HG02943 (cell line): ENCODE data around the gene TLK1.
"Not testable (repeated sequence)": the region's sequence is repeated elsewhere in the genome, so short reads cannot be mapped to it uniquely, and the experiment has no call there.

Source experiments
- ATAC-seq: cut with Tn5 transposase; IDR thresholded peaks from one replicate; pipeline ENCODE4 v1.9.1; 2021; ENCODE audit warnings: mild to moderate bottlenecking, low read depth, moderate library complexity; ENCODE audit not compliant: unreplicated experiment

The TLK1 gene

DNA sequence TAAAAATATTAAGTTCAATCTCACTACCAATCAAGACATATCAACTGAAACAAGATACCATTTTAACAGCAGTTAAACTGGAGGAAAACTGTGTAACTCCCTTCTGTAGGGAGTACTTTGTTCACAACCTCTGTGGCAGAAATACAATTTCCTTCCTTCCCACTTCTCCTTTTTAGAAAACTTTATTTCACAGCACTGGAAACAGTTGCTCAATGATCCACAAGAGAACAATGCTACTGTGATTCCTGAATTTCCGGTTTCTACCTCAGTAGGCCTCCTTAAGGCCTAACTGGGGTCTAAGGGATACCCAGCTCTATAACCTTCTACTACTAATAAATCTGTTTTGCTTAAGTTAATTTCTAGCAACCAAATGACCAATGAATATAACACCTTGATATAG is 14.1 kb downstream of the TLK1 start:
- ATAC-seq, result no peak

DNA sequence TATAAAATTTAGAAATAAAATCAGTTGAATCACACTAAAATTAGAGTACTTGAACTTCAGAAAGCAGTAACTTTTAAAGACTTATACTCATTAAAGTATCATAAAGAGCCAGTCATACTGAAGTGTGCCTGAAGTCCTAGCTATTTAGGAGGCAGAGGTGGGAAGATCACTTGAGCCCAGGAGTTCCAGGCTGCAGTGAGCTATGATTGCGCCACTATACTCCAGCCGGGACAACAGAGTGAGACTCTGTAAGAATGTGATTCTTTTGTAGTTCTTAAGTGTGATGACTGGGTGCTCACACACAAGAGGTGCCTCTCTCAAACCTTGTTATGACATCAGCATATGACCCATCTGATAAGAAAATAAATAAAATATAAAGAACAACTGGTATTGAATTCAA is 14.6 kb downstream of the TLK1 start:
- ATAC-seq, result no peak

DNA sequence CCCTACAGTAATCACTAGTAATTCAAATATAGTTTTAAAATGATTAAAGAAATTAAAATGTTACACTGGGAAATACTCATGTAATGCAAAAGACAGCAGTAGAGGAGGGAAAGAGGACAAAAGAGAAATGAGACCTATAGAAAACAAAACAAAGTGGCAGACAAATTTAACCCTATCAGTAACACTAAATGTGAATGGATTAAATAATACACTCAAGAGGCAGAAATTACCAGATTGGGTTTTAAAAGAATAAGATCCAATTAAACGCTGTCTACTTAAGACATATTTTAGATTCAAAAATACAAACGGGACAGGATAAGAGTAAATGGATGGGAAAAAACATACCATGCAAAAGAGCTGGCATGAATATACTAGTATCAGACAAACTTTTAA is 17.0 kb downstream of the TLK1 start:
- no peak for ATAC-seq

DNA sequence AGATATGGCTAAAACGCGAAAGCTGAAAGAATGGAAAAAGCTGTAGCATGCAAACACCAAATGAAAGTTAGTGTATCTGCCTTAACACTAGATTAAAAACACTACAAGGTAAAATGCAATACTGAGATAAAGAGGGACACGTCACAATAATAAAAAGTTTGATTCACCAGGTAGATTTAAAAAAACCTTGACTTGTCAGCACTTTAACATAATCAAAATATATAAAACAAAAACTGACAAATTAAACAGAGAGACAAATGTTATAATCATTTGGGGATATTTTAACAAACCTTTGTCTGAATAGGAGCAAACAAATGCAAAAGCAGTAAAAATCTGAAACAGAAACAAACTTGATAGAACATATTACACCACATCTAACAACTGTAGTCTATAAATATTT is 18.3 kb downstream of the TLK1 start:
- ATAC-seq, result no peak

DNA sequence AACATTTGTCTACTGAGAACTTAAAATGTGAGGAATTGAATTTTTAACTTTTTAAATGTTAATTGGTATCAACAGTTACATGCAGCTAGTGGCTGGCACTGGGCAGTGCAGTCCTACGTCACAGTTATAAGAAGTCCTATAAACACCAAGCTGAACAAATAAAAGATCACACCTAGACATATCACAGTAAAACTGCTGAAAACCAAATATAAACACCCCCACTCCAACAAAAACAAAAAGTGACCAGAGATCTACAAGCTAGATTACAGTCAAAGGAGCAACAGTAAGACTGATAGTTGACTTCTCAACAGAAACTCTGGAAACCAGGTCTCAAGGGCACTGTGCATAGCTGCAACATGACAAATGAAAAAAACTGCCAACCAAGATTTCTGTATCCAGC is 19.4 kb downstream of the TLK1 start:
- ATAC-seq, result no peak

DNA sequence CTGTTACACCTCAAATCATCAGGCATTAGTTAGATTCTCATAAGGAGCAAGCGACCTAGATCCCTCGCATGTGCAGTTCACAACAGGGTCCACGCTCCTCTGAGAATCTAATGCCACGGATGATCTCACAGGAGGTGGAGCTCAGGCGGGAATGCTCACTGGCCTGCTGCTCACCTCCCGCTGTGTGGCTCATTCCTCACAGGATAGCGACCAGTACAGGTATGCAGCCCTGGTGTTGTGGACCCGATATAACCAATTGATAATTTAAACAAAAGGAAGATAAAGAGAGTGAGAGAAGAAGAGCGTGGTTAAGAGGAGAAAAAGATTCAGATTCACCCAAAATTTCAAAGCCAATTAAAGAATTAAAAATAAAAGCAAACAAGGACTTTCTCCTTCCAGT is 20.8 kb downstream of the TLK1 start:
- no peak for ATAC-seq

DNA sequence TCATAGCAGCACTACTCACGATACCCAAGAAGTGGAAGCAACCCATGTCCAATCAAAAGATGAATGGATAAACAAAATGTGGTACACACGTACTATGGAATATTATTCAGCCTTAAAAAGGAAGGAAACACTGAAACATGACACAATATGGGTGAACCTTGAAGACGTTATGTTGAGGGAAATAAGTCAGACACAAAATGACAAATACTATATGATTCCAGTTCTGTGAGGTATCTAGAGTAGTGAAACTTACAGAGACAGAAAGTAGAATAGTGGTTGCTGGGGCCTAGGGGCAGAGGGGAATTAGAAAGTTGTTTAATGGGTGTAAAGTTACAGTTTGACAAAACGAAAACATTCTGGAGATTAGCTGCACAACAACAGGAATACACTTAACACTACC is 24.7 kb downstream of the TLK1 start:
- ATAC-seq, result no peak

DNA sequence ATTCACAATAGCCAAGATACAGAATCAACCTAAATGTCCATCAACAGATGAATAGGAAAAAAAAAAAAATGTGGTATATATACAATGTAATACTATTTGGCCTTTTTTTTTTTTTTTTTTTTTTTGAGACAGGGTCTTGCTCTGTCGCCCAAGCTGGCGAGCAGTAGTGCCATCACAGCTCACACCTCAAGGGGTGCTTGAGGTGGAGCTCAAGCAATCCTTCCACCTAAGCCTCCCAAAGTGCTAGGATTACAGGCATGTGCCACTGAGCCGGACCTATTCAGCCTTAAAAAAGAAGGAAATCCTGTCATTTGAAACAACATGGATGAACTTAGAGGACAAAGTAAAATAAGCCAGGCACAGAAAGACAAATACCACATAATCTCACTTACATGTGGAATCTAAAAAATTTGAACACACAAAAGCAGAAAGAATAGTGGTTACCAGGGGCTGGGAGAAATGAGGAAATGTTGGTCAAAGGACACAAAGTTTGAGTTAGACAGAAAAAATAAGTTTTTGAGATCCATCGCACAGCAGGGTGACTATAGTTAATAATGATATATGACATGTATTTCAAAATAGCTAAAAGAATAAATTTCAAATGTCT is 26.0 kb downstream of the TLK1 start:
- no peak for ATAC-seq

DNA sequence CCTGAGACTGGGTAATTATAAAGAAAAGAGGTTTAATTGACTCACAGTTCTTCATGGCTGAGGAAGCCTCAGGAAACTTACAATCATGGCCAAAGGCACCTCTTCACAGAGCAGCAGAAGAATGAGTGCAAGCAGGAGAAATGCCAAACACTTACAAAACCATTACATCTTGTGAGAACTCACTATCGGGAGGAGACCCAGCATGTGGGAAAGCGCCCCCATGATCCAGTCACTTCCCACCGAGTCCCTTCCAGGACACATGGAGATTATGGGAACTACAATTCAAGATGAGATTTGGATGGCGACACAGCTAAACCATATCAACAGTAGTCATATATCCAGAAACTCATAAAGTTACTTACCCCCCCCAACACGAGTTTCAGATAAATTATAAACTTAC is 28.6 kb downstream of the TLK1 start:
- ATAC-seq, result no peak

DNA sequence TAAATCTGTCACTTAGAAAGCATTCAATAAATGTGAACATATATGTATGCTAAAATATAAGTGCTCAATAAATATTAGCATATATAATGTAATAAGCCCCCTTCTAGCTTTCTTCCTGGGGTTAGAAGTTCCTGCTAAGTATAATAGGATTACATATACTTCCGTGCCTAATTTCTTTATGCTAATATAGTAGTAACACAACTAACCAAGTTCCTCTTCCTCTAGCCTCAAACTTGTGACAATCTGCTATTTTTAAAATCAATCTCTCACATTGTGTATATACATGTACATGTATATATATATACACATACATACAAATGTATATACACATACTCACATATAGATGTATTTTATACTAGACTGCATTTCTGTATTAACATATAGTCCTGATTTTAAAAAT is 32.2 kb downstream of the TLK1 start:
- no peak for ATAC-seq

DNA sequence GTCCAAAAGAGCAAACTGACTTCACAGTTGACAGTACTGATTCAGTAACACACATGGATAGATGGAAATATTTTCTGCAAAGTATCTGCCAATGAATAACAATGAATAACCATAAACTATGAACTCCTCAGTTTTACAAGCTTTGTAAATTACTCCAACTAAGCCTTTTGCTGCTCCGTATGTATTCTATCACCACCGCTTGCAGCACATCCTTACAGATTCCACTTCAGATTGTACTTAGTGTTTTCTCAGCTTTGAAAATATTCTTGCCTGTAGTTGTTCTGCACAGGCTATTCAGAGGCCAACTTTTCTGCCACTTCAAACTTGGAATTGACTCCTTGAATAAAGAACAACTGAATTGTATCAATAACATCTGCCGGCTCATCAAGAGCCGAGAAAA is 36.2 kb downstream of the TLK1 start:
- no peak for ATAC-seq

DNA sequence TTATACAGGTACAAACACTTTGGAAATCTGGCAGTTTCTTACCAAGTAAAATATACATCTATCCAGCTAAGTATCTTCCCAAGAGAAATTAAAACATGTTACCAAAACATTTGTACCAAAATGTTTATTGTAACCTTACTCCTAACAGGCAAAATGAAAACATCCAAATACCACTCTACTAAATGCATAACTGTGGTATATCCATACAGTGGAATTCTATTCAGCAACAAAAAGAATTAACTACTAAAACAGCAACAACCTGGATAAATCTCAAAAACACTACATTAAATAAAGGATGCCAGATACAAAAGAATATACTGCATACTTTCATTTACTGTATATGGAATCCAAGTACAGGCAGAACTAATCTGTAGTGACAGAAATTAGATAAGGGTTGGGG is 51.1 kb downstream of the TLK1 start:
- no peak for ATAC-seq

DNA sequence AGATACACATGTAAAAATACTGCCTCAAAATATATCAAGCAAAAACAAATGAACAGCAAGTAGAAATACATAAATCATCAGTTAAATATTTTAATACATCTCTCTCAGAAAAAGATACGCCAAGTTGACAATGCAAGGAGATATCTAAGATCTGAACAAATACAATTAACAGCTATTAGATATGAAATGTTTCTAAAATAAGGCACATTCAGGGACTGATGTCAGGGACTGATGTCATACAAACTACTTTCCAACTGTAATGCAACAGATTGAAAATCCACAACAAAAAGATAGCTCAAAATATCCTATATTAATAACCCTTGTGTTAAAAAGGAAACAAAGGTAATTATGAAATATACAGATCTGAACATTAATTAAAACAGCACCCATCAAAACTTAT is 51.7 kb downstream of the TLK1 start:
- ATAC-seq, result no peak

DNA sequence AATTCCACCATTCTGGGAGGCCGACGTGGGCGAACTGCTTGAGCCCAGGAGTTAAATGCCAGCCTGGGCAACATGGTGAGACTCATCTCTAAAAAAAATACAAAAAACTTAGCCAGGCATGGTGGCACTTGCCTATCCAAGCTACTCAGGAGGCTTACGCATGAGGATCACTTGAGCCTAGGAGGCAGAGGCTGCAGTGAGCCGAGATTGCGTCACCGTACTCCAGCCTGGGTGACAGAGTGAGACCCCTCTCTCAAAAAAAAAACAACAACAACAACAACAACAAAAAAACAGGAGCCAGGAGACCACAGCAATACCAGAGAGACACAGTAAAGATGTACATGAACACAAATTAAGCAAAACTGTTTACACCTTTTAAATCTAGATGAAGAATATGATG is 52.9 kb downstream of the TLK1 start:
- ATAC-seq, result no peak

DNA sequence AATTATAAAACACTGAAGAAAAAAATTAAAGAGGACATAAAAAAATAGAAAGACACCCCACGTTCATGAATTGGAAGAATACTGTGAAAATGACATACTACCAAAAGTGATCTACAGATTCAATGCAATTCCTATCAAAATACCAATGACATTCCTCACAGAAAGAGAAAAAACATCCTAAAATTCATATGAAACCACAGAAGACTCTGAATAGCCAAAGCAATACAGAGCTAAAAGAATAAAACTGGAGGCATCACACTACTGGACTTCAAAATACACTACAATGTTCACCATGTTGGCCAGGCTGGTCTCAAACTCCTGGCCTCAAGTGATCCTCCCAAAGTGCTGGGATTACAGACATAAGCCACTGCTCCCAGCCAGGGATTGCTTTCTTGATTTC is 56.3 kb downstream of the TLK1 start:
- ATAC-seq, result no peak

DNA sequence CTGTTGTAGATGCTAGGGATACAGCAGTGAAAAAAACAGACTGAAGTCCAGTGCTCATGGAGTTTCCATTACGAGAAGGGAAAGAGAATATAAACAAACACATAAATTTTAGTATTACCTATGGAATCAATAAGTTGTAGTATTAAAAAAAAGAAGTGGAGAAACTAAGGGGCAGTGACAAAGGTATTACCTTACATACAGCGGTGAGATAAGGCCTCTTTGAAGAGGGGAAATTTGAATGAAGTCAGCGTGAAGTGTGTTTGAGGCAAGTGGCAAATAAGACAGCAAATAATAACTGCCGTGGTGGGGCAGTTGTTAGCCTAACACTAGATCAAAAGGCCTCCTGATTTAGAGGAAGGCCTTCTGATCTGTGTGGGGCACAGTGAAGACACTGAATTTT is 57.9 kb downstream of the TLK1 start:
- ATAC-seq, result no peak

DNA sequence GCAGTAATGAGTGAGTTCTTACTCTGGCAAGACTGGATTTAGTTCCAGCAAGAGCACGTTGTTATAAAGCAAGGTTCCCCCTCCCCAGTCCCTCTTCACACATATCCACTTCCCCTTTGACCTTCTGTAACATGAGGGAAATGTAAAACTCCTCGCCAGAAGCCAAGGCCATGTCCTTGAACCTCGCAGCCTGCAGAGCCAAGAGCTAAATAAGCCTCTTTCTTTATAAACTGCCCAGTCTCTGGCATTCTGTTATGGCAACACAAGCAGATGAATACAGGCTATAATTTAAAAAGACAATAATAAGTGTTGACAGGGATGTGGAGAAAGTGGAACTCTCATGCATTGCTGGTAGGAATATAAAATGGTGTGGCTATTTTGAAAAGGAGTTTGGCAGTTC is 60.3 kb downstream of the TLK1 start:
- no peak for ATAC-seq

DNA sequence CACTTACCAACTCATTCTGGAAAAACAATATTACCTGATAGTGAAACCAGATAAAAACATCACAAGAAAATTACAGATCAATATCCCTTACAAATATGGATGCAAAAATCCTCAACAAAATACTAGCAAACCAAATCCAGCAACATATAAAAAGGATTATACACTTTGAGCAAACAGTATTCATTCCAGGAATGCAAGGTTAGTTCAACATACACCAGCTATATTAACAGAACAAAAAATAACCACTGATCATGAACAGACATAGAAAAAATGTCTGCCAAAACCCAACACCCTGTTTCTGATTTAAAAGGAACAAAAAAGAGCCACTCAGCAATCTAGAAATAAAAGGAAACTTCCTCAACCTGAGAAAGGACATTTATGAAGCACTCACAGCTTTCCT is 62.1 kb downstream of the TLK1 start:
- ATAC-seq, result no peak

DNA sequence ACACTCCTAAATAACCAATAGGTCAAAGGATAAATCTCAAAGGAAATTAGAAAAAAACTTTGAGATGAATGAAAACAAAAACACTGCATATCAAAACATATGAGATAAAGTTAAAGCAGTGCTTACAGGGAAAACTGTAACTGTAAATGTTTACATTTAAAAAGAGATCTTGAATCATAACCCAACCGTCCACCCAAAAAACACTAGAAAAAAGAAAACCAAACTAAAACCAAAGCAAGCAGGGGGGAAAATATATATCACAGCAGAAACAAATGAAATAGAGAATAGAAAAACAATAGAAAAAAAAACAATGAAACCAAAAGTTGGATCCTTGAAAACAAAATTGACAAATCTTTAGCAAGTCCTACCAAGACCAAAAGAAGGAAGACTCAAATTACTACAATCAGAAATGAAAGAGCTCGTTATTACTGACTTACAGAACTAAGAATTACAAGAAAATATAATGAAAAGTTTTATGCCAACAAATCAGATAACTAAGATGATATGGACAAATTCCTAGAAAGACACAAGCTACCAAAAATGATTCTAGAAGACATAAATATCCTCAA is 65.6 kb downstream of the TLK1 start:
- no peak for ATAC-seq

DNA sequence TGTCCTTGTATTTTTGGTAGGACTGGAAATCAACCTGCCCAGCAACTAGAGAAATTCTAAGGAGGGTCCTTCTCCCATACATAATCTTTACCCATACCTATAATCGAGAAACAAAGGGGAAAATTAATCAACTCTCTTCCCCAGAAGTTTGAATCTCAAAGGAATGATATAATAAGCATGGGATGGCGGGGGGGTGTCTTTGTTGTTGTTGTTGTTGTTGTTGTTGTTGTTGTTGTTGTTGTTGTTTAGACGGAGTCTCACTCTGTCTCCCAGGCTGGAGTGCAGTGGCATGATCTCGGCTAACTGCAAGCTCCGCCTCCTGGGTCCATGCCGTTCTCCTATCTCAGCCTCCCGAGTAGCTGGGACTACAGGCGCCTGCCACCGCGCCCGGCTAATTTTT is 69.2 kb downstream of the TLK1 start:
- ATAC-seq, result not testable (repeated sequence)

DNA sequence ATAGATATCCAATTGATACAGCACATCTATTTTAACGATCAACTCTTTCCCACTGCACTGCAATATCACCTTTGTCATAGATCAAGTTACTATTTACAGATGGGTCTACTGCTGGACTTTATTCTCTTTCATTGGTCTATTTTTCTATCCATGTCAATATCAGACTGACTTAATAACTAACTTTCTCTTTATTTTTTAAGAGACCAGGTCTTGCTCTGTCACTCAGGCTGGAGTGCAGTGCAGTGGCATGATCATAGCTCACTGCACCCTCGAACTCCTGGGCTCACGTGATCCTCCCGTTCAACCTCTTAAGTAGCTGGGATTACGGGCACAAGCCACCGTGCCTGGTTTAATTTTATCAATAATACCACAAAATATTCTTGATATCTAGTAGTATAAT is 71.2 kb downstream of the TLK1 start:
- ATAC-seq, result no peak

DNA sequence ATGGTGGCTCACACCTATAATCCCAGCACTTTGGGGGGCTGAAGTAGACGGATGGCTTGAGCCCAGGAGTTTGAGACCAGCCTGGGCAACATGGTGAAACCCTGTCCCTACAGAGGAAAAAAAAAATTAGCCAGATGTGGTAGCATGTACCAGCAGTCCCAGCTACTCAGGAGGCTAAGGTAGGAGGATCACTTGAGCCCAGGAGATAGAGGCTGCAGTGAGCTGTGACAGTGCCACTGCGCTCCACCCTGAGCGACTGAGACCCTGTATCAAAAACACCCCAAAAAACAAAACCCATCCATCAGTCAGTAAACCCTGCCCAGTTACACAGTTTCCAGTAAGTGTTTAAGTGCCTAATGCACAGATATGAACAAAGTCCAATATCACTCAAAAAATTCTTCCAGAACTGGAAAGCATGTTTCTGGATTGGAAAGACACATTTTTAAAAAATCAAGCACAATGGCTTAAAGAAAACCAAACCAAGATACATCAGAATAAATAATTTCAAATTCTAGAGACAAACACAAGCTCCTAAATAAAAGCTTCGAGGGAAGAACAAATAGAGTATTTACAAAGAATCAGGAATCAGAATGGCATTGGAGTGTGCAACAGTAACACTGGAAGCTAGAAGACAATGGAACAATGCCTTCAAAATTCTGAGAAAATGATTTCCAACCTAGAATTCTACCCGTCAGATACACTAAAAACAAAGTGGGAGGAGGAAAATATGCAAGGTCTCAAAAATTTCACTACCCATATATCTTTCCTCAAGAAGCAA is 72.4 kb downstream of the TLK1 start:
- ATAC-seq, result no peak
